ENCODE results near the gene ANP32A.
"Not testable (repeated sequence)": the region's sequence is repeated elsewhere in the genome, so short reads cannot be mapped to it uniquely, and the experiment has no call there.

The ANP32A gene

GRCh38 chr15:68820295-68821189 lies at the start of gene ANP32A:
ANP32A (minus strand) TSS chr15:68820895; CDS start chr15:68820751, 144 bp downstream.
- peak; percentile 74 for DNase-seq

DNA sequence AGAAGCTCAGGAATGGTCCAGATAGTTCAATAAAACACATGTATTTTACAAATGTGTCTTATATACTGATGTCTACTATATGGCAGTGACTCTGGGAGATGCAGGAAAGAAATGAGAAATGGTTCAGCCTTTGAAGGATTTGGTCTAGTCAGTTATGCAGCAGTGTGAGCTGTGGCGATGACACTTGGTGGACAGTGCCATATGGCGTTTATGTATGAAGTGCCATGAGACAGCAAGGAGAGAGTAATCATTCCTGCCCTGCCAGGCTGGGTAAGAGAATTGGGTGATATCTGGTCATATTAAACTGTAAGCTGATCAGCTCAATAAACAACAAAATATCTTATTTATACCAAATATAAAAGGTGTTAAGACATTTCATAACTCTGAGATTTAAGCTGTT lies 47.6 kb upstream of the ANP32A start:
- no peak for DNase-seq

GRCh38 chr15:68862415-68862814 lies 41.7 kb upstream of the ANP32A start:
- DNase-seq: no peak

GRCh38 chr15:68858666-68859065 lies 38.0 kb upstream of the ANP32A start:
- DNase-seq: not testable (repeated sequence)

DNA sequence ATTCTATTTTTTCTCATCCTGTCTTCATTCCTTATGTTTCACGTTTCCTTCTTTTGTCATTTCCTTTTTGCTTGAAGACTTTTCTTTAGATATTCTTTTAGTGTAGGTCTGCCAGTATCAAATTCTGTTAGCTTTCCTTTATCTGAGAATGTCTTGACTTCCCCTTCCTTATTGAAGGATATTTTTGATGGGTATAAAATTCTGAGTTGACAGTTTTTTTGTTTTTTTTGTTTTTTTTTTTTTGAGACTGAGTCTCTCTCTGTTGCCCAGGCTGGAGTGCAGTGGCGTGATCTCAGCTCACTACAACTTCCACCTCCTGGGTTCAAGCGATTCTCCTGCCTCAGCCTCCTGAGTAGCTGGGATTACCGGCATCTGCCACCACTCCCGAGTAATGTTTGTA lies 36.7 kb upstream of the ANP32A start:
- DNase-seq: not testable (repeated sequence)

GRCh38 chr15:68852461-68852860 lies 31.8 kb upstream of the ANP32A start:
- no peak for DNase-seq

- no peak for DNase-seq
These were observed 31.3 kb upstream of the ANP32A start for GRCh38 chr15:68851971-68852370.

DNA sequence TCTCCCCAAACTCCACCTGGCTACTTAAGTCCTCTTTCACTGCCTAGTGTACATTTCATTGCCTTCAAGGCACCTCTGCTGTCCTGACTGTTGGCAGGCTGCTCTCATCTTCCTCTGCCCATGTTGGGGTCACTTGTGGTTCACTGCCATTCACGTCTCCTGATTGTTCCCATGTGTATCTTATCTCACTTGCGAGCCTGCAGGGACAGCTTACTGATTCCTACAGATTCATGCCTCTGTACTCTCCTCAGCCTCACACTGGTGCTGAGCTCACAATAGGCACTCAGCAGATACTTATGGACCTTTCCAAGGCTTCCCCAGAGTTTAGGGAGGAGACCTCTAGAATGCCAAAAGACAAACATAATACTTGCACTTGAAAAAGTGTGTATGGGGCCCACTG lies 28.8 kb upstream of the ANP32A start:
- DNase-seq: no peak

DNA sequence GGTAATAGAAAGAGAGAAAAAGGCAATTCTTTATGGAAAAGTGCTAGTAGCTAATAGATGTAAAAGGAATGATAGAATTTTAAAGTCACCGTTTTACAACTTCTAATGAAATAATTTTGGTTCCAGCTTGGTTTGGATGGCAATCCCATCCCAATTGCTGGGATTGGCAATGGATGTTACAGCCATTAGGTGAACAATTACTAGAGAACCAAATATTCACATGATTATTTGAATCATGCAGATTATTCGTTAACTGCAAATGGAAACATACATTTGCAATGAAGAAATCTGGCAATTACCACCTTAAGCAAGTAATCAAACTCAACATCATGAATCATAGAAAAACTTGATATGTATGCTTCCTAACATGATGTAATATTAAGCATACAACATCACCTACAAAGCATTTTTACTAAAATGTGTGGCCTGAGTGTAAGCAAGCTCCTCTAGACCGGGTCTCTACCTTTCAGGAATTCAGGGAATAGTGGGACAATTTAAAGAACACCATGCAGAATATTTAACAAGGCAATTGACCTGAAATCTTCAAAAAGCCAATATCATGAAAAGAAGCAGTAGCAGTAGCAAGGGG lies 26.2 kb upstream of the ANP32A start:
- no peak for DNase-seq

- DNase-seq: no peak
These were observed 24.3 kb upstream of the ANP32A start for GRCh38 chr15:68844856-68845550.

- no peak for DNase-seq
These were observed 23.0 kb upstream of the ANP32A start for GRCh38 chr15:68843425-68844311.

GRCh38 chr15:68842958-68843357 lies 22.3 kb upstream of the ANP32A start:
- DNase-seq: no peak

DNA sequence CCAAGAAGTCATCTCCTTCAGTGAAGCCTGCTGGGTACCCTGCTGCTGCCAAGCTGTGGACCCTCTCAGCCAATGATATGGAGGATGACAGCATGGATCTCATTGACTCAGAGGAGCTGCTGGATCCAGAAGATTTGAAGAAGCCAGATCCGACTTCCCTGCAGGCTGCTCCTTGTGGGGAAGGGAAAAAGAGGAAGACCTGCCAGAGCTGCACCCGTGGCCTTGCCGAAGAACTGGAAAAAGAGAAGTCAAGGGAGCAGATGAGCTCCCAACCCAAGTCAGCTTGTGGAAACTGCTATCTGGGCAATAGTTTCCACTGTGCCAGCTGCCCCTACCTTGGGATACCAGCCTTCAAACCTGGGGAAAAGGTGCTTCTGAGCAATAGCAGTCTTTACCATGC lies 13.7 kb upstream of the ANP32A start:
- no peak for DNase-seq

GRCh38 chr15:68833700-68834331 lies 13.1 kb upstream of the ANP32A start:
- DNase-seq: no peak

GRCh38 chr15:68830141-68830785 lies 9.6 kb upstream of the ANP32A start:
- no peak for DNase-seq

GRCh38 chr15:68829068-68829467 lies 8.4 kb upstream of the ANP32A start:
- no peak for DNase-seq

DNA sequence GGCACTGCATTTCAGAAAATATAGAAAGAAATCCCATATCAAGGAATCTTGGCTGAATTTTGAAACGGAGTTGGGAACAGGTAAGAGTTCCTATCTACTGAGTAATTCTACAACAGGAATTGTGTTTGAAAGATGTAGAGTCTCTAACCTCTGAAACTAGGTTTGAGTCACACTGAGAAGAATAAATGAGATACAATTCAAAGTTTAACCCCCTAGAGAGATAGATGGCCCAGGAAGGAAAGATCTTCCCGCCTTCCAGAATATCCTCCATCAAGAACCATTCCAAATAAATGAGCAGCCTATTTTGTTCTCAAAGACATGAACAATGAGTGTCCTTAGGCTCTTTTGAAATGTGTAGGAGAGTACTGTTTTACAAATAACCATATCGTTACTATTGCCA lies 2.9 kb upstream of the ANP32A start:
- no peak for DNase-seq

DNA sequence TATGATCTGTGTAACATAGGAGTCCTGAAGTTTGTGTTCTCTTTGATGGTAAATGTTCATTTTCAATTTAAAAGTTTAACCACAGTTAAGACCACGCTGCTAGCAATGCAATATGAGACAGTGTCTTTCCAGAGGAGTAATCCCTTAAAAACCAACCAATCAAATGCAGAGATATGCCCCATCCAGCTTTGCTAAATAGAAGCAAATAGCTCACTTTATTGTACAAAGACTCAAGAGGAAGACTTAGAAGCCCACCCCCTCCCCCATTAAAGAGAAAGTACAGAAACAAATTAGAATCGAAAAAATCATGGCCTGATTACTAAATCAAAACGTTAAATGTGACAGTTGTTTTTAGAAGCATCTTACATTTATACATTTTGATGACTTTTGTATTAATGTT lies 2.1 kb upstream of the ANP32A start:
- no peak for DNase-seq

GRCh38 chr15:68821841-68822381 lies 1.2 kb upstream of the ANP32A start:
- no peak for DNase-seq

GRCh38 chr15:68821190-68821840 lies 620 bp upstream of the ANP32A start:
- DNase-seq: no peak

Data from DMS 273 treated with DMSO at 0.1 percent for 48 hours (cell line).